ENCODE results near the gene DTNB.

GRCh38 chr2:25692143-25692542, 18.8 kb upstream of the DTNB start:
- TF ChIP-seq CTCF (IDR thresholded peaks at IDR 0.05) (no peak), EZH2 (IDR thresholded peaks at IDR 0.05; ENCODE audit: borderline replicate concordance, insufficient read depth, low read depth, low read length, poor library complexity, severe bottlenecking) (no peak)

Measured in B cell (primary cell).